NT2/D1 (cell line): ENCODE results near the gene CERS3.

Source experiments
- DNase-seq: peaks from one replicate; pipeline ENCODE4 v3.0.0-alpha.2; 2011; ENCODE audit warnings: low read depth, low spot score
- H3K27me3 ChIP-seq: 2 replicates; pipeline ENCODE4 v1.6.0; 2011; ENCODE audit warnings: mild to moderate bottlenecking; ENCODE audit not compliant: insufficient read length, insufficient read depth
- H3K36me3 ChIP-seq: 2 replicates; pipeline ENCODE4 v1.6.1; 2011; ENCODE audit warnings: mild to moderate bottlenecking, low read length, mixed read lengths; ENCODE audit not compliant: insufficient read depth, insufficient read length
- H3K4me1 ChIP-seq: 2 replicates; pipeline ENCODE4 v1.5.1; 2011; ENCODE audit not compliant: insufficient read depth, insufficient read length
- H3K4me3 ChIP-seq: 2 replicates; pipeline ENCODE4 v1.5.1; 2011; ENCODE audit warnings: low read depth; ENCODE audit not compliant: insufficient read length
- H3K9ac ChIP-seq: 2 replicates; pipeline ENCODE4 v1.6.0; 2011; ENCODE audit warnings: low read depth; ENCODE audit not compliant: insufficient read length
- H3K9me3 ChIP-seq: 2 replicates; pipeline ENCODE4 v1.5.1; 2011; ENCODE audit warnings: mild to moderate bottlenecking, low read length; ENCODE audit not compliant: insufficient read depth
- SUZ12 ChIP-seq: IDR thresholded peaks from 2 replicates; pipeline ENCODE4 v1.6.1; 2011; ENCODE audit not compliant: insufficient read length, insufficient read depth; ENCODE audit errors: extremely low read depth
- YY1 ChIP-seq: IDR thresholded peaks from 2 replicates; pipeline ENCODE4 v1.6.1; 2011; ENCODE audit not compliant: insufficient read length, insufficient read depth
- ZNF274 ChIP-seq: IDR thresholded peaks from 2 replicates; pipeline ENCODE4 v1.6.1; 2011; ENCODE audit warnings: mild to moderate bottlenecking, low read depth, low read length

The CERS3 gene

GRCh38 chr15:100566850-100567628, 38.3 kb upstream of the CERS3 start:
- H3K4me1 ChIP-seq = no peaks in the 10 kb centered on the region
- TF ChIP-seq YY1 = no peak
- no peak for TF ChIP-seq SUZ12
- TF ChIP-seq ZNF274 = no peak
- no peaks in the 10 kb centered on the region for H3K9me3 ChIP-seq
- no peak overlapping the region for H3K9ac ChIP-seq
- no peak for DNase-seq
- no peaks in the 10 kb centered on the region for H3K27me3 ChIP-seq
- no peak overlapping the region for H3K4me3 ChIP-seq
- peaks cover 29% of the 10 kb centered on the region for H3K36me3 ChIP-seq

GRCh38 chr15:100565591-100565990, 36.8 kb upstream of the CERS3 start:
- no peak for TF ChIP-seq SUZ12
- no peak for TF ChIP-seq YY1
- TF ChIP-seq ZNF274 = no peak
- DNase-seq = no peak

GRCh38 chr15:100560323-100560722, 31.6 kb upstream of the CERS3 start:
- Histone ChIP-seq H3K9ac (no peak overlapping the region), H3K27me3 (no peaks in the 10 kb centered on the region), H3K4me1 (no peaks in the 10 kb centered on the region), H3K9me3 (no peaks in the 10 kb centered on the region), H3K4me3 (no peak overlapping the region), H3K36me3 (no peaks in the 10 kb centered on the region)
- TF ChIP-seq YY1 (no peak), ZNF274 (no peak), SUZ12 (no peak)
- DNase-seq = no peak

More at GRCh38 chr15:100565591-100565990, 36.8 kb upstream of the CERS3 start:
- Histone ChIP-seq H3K4me3 (no peak overlapping the region), H3K9me3 (no peaks in the 10 kb centered on the region), H3K36me3 (peaks cover 18% of the 10 kb centered on the region), H3K9ac (no peak overlapping the region), H3K4me1 (no peaks in the 10 kb centered on the region), H3K27me3 (no peaks in the 10 kb centered on the region)

GRCh38 chr15:100559330-100559729, 30.6 kb upstream of the CERS3 start:
- H3K9me3 ChIP-seq = no peaks in the 10 kb centered on the region
- DNase-seq = no peak
- H3K4me3 ChIP-seq = no peak overlapping the region
- H3K9ac ChIP-seq = no peak overlapping the region
- H3K4me1 ChIP-seq = no peaks in the 10 kb centered on the region
- no peaks in the 10 kb centered on the region for H3K27me3 ChIP-seq
- no peaks in the 10 kb centered on the region for H3K36me3 ChIP-seq
- TF ChIP-seq YY1 = no peak
- no peak for TF ChIP-seq SUZ12
- no peak for TF ChIP-seq ZNF274

GRCh38 chr15:100558771-100559254, 30.1 kb upstream of the CERS3 start:
- Histone ChIP-seq H3K9me3 (no peaks in the 10 kb centered on the region), H3K4me3 (no peak overlapping the region), H3K4me1 (no peaks in the 10 kb centered on the region), H3K36me3 (no peaks in the 10 kb centered on the region), H3K9ac (no peak overlapping the region), H3K27me3 (no peaks in the 10 kb centered on the region)
- DNase-seq = no peak
- TF ChIP-seq YY1 (no peak), ZNF274 (no peak), SUZ12 (no peak)

GRCh38 chr15:100553468-100553867, 24.7 kb upstream of the CERS3 start:
- Histone ChIP-seq H3K9ac (no peak overlapping the region), H3K9me3 (no peaks in the 10 kb centered on the region), H3K4me3 (no peak overlapping the region), H3K36me3 (no peaks in the 10 kb centered on the region), H3K27me3 (no peaks in the 10 kb centered on the region), H3K4me1 (no peaks in the 10 kb centered on the region)
- no peak for TF ChIP-seq ZNF274
- TF ChIP-seq SUZ12 = no peak
- TF ChIP-seq YY1 = no peak
- DNase-seq = no peak

- DNase-seq = no peak
- Histone ChIP-seq H3K27me3 (no peaks in the 10 kb centered on the region), H3K36me3 (no peaks in the 10 kb centered on the region), H3K4me1 (no peaks in the 10 kb centered on the region), H3K9ac (no peak overlapping the region), H3K9me3 (no peaks in the 10 kb centered on the region), H3K4me3 (no peak overlapping the region)
- TF ChIP-seq YY1 (no peak), ZNF274 (no peak), SUZ12 (no peak)
Measured at GRCh38 chr15:100547961-100548360, 19.2 kb upstream of the CERS3 start.
